Bronchial epithelial cell (primary cell): Measurements from ENCODE around the gene SHROOM3. TPM values are rescaled to one million over a fixed set of nuclear protein-coding genes. Genes with fewer than 3 reads are reported as not detected.

ENCODE experiments used
- DNase-seq: peaks from one replicate; pipeline ENCODE4 v3.0.0-alpha.2; 2010; ENCODE audit warnings: low read depth
- FAIRE-seq: peaks from 2 replicates; lab custom pipeline; 2011; peaks lifted over from hg19 to GRCh38; lab: Jason Lieb, UNC
- H3K27me3 ChIP-seq: 2 replicates; pipeline ENCODE4 v1.5.1; 2011; ENCODE audit warnings: low read length; ENCODE audit not compliant: control insufficient read depth, insufficient read depth
- H3K36me3 ChIP-seq: 2 replicates; pipeline ENCODE4 v1.5.1; 2011; ENCODE audit warnings: low read length; ENCODE audit not compliant: control insufficient read depth, insufficient read depth
- H3K4me3 ChIP-seq: 2 replicates; pipeline ENCODE4 v1.5.1; 2011; ENCODE audit warnings: mild to moderate bottlenecking, low read depth, low read length, control low read depth
- CTCF ChIP-seq: IDR thresholded peaks from 2 replicates; pipeline ENCODE4 v1.5.1; 2011; ENCODE audit warnings: mild to moderate bottlenecking, moderate library complexity, low read length, control low read depth, inconsistent platforms; ENCODE audit not compliant: insufficient read depth, severe bottlenecking
- total RNA-seq: library from RNA; depleted of rRNA; stranded (reverse); fragments of >200 nt; gene quantifications from 2 replicates; pipeline ENCODE4 v1.2.1, GENCODE V29; 2014

SHROOM3 gene
- total RNA-seq, 1 donor from 2014 or later, result 6.3 TPM

- peak; percentile 94 for FAIRE-seq
- no peaks in the 10 kb centered on the region for H3K27me3 ChIP-seq
- no peak for DNase-seq
- H3K36me3 ChIP-seq, result no peaks in the 10 kb centered on the region
- TF ChIP-seq CTCF, result no peak
- no peak overlapping the region for H3K4me3 ChIP-seq
Measured at GRCh38 chr4:76679691-76680090, 244.7 kb downstream of the SHROOM3 start.

DNA sequence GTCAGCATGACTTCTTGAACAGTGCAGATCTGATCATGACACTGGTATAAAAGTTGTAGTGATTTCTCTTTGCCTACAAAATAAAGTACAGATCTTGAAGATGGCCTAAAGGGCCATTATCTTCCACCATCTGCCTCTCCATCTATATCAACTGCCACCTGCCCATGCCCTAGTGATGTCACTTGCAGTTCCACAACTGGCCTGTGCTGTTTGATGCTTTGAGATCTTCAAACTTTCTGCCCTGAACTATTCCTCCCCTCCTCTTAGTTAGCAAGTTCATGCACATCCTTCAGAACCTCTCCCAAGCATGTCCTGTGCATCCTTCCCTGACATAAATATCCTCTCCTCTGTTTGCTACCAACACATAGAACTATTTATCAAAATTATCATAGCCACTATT lies 245.9 kb downstream of the SHROOM3 start:
- Histone ChIP-seq H3K27me3 (no peaks in the 10 kb centered on the region), H3K4me3 (no peak overlapping the region), H3K36me3 (no peaks in the 10 kb centered on the region)
- DNase-seq (no peak), FAIRE-seq (no peak)
- TF ChIP-seq CTCF, result peak; percentile 10

DNA sequence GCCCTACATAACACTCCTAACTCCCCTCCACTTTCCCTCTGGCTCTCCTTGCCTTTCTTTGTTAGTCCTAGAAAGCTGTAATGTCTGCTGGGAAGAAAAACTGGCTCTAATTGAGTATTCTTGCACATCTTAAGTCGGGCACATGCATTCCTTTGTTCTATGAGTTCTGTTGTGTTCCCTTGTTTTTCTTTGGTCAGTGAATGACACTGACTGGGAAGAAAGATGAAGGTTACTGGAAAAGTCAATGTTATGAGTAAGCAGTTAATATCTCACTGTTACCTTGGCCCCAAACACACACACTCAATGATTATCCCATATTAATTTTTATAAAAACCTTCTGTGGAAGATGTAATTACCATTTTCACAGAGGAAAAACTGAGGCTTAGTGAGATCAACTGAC lies 247.0 kb downstream of the SHROOM3 start:
- no peak for TF ChIP-seq CTCF
- Histone ChIP-seq H3K36me3 (no peaks in the 10 kb centered on the region), H3K4me3 (no peak overlapping the region), H3K27me3 (no peaks in the 10 kb centered on the region)
- FAIRE-seq (no peak), DNase-seq (no peak)

DNA sequence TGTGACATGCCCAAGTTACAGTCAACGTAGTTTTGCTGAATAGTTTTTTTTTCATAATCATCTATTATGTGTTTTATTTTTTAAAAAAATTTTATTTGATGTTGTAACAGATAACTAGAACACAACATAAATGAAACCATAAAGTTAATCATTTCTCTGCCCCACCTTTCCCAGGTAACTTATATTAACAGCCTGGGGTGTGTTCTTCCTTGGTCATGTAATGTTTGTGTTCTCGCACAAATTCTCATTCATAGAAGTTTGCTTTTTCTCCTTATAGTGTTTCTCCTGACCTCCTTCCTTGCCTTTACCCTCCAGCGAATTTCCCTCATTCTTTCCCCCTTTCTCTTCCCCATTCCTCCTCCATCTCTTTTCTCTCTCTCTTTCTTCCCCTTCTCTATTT lies 248.1 kb downstream of the SHROOM3 start:
- DNase-seq (no peak), FAIRE-seq (no peak)
- H3K27me3 ChIP-seq, result no peaks in the 10 kb centered on the region

DNA sequence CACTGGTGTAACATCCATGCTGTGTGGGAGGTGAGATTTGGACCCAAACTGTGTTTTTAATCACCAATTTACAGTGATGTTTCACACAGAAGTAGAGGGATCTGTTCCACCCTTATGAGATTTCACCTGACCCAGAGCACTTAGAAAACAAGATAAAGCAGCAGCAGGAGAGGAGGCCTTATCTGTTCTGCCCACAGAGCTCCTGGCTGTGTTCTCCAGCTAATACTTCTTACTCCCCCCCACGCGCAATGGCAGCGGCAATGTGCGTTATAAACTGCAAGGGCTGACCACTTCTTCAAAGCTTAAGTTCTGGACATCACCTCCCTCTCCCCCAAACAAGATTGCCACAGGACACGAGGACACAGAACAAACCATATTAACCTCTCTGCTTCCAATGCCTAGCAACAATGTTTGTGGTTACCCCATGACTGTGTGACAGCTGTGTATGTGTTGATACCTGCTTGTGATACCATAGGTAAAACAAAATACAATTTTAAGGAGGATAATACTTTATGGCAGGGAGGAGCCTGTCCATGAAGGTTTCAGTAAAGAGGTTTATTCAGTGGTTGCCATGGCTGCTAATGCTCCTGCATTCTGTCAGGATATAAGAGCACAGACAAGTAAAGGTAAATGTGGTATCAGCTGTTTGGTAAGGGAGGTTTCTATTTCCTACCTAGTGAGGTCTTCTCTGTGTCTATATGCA lies 252.9 kb downstream of the SHROOM3 start:
- no peak overlapping the region for H3K4me3 ChIP-seq
- FAIRE-seq, result peak; percentile 60
- no peak for DNase-seq

More for the DNA sequence above, 248.1 kb downstream of the SHROOM3 start:
- no peak for TF ChIP-seq CTCF
- Histone ChIP-seq H3K36me3 (no peaks in the 10 kb centered on the region), H3K4me3 (no peak overlapping the region)

More for the DNA sequence above, 252.9 kb downstream of the SHROOM3 start:
- TF ChIP-seq CTCF, result no peak
- Histone ChIP-seq H3K36me3 (no peaks in the 10 kb centered on the region), H3K27me3 (no peaks in the 10 kb centered on the region)
